IMR-90 (cell line): ENCODE measurements around the gene RBPJ. TPM values are rescaled to one million over a fixed set of nuclear protein-coding genes. Genes with fewer than 3 reads are reported as not detected.

Experiments
- ATAC-seq: fragments of 200-7000 bp; cut with Tn5 transposase; 2 replicates; pipeline ENCODE4 v1.9.1; 2020; ENCODE audit warnings: low read depth, mild to moderate bottlenecking, moderate library complexity
- BruUV-seq: library from RNA; stranded (reverse); fragments of 400-500 nt; replicated peaks from 2 replicates; lab custom pipeline; 2021; lab: Mats Ljungman, UMichigan
- CTCF ChIA-PET: fragments of 300-600 bp; formaldehyde crosslinking; extraction: SDS; loops from one replicate; lab custom pipeline; 2021; ENCODE audit warnings: antibody characterized with exemption; lab: Yijun Ruan, JAX
- POLR2A ChIA-PET: fragments of 300-600 bp; sonication (Branson Sonifier 250); formaldehyde crosslinking; loops from one replicate; lab custom pipeline; 2022; ENCODE audit warnings: antibody characterized with exemption; ENCODE audit not compliant: unreplicated experiment; lab: Charles Lee
- DNase-seq: peaks from one replicate; pipeline ENCODE4 v3.0.0; 2013
- H2AFZ ChIP-seq: replicated peaks from 2 replicates; pipeline ENCODE3; 2013; ENCODE audit warnings: low read length, mild to moderate bottlenecking; ENCODE audit not compliant: poor library complexity
- H2AK5ac ChIP-seq: 2 replicates; pipeline ENCODE4 v1.6.1; 2013; ENCODE audit warnings: low read depth, low read length, inconsistent platforms
- H2AK9ac ChIP-seq: replicated peaks from 2 replicates; pipeline ENCODE3; 2013; ENCODE audit warnings: mild to moderate bottlenecking, low read depth, low read length, moderate library complexity; ENCODE audit not compliant: poor library complexity
- H2BK120ac ChIP-seq: 2 replicates; pipeline ENCODE4 v1.6.1; 2013; ENCODE audit warnings: low read depth, low read length, inconsistent platforms
- H2BK15ac ChIP-seq: 3 replicates; pipeline ENCODE4 v1.6.1; 2013; ENCODE audit warnings: low read depth, low read length, inconsistent platforms
- H2BK20ac ChIP-seq: 2 replicates; pipeline ENCODE4 v1.6.1; 2013; ENCODE audit warnings: low read depth, mild to moderate bottlenecking, inconsistent platforms, low read length, moderate library complexity
- H2BK5ac ChIP-seq: 2 replicates; pipeline ENCODE4 v1.6.1; 2013; ENCODE audit warnings: mild to moderate bottlenecking, low read depth, low read length, inconsistent platforms; ENCODE audit not compliant: poor library complexity, severe bottlenecking
- H3K14ac ChIP-seq: replicated peaks from 2 replicates; pipeline ENCODE4 v1.6.1; 2013; ENCODE audit warnings: low read depth, low read length, inconsistent platforms
- H3K18ac ChIP-seq: 2 replicates; pipeline ENCODE4 v1.6.1; 2013; ENCODE audit warnings: low read depth, low read length, control low read depth
- H3K23ac ChIP-seq: 2 replicates; pipeline ENCODE4 v1.6.1; 2013; ENCODE audit warnings: low read depth, low read length, inconsistent platforms
- H3K27ac ChIP-seq: 2 replicates; pipeline ENCODE4 v1.5.1; 2013; ENCODE audit warnings: mild to moderate bottlenecking, control low read depth, low read length; ENCODE audit not compliant: insufficient read depth
- H3K27me3 ChIP-seq: 2 replicates; pipeline ENCODE4 v1.6.1; 2013; ENCODE audit warnings: low read length; ENCODE audit not compliant: control insufficient read depth, insufficient read depth
- H3K36me3 ChIP-seq: 2 replicates; pipeline ENCODE4 v1.6.1; 2013; ENCODE audit warnings: low read length, mixed read lengths; ENCODE audit not compliant: control insufficient read depth, insufficient read depth
- H3K4ac ChIP-seq: 2 replicates; pipeline ENCODE4 v1.6.1; 2013; ENCODE audit warnings: low read depth, low read length, inconsistent platforms
- H3K4me1 ChIP-seq: 2 replicates; pipeline ENCODE4 v1.6.1; 2013; ENCODE audit warnings: low read length, mixed read lengths; ENCODE audit not compliant: control insufficient read depth, insufficient read depth
- H3K4me2 ChIP-seq: 2 replicates; pipeline ENCODE4 v1.6.1; 2013; ENCODE audit warnings: low read depth, mild to moderate bottlenecking, control low read depth, low read length, moderate library complexity
- H3K4me3 ChIP-seq: 2 replicates; pipeline ENCODE4 v1.5.1; 2013; ENCODE audit warnings: low read depth, mild to moderate bottlenecking, control low read depth, low read length, moderate library complexity; ENCODE audit not compliant: insufficient read depth
- H3K56ac ChIP-seq: 2 replicates; pipeline ENCODE4 v1.6.1; 2013; ENCODE audit warnings: low read length, inconsistent platforms; ENCODE audit not compliant: insufficient read depth; ENCODE audit errors: extremely low read depth
- H3K79me1 ChIP-seq, 2 experiments: 2 replicates each; pipeline ENCODE4 v1.6.1; 2013; ENCODE audit warnings: low read length in 2 of 2, inconsistent platforms in 1 of 2, low read depth in 1 of 2
- H3K9ac ChIP-seq: 2 replicates; pipeline ENCODE4 v1.6.1; 2013; ENCODE audit warnings: low read depth, low read length, control low read depth
- H3K9me1 ChIP-seq: 2 replicates; pipeline ENCODE4 v1.6.1; 2013; ENCODE audit warnings: low read length, inconsistent platforms; ENCODE audit not compliant: insufficient read depth
- H3K9me3 ChIP-seq: 2 replicates; pipeline ENCODE4 v1.6.1; 2013; ENCODE audit warnings: low read length; ENCODE audit not compliant: control insufficient read depth, insufficient read depth
- H4K20me1 ChIP-seq: 2 replicates; pipeline ENCODE4 v1.6.1; 2013; ENCODE audit warnings: low read length, inconsistent platforms; ENCODE audit not compliant: insufficient read depth
- H4K5ac ChIP-seq: 2 replicates; pipeline ENCODE4 v1.6.1; 2013; ENCODE audit warnings: mild to moderate bottlenecking, low read depth, low read length, control low read depth
- H4K8ac ChIP-seq, 2 experiments: 2 replicates each; pipeline ENCODE4 v1.6.1; 2013; ENCODE audit warnings: low read depth in 2 of 2, low read length in 2 of 2, control low read depth in 1 of 2, inconsistent platforms in 1 of 2
- H4K91ac ChIP-seq: 2 replicates; pipeline ENCODE4 v1.6.1; 2013; ENCODE audit warnings: low read depth, low read length, inconsistent platforms; ENCODE audit not compliant: insufficient read depth
- BHLHE40 ChIP-seq: fragments of 150-350 bp; IDR thresholded peaks from 2 replicates; pipeline ENCODE4 v1.6.1; 2016; ENCODE audit warnings: mild to moderate bottlenecking, low read depth, low read length
- CHD1 ChIP-seq: IDR thresholded peaks from 2 replicates; pipeline ENCODE4 v1.6.1; 2012; ENCODE audit warnings: low read depth, low read length, improper control_type of control experiment
- CTCF ChIP-seq: conservative IDR thresholded peaks from 2 replicates; pipeline ENCODE4 v1.5.1; 2012; ENCODE audit warnings: mild to moderate bottlenecking, low read depth, low read length, improper control_type of control experiment
- NFE2L2 ChIP-seq: fragments of 150-350 bp; IDR thresholded peaks from 2 replicates; pipeline ENCODE4 v1.6.1; 2016; ENCODE audit warnings: low read depth, mild to moderate bottlenecking, low read length
- RAD21 ChIP-seq: IDR thresholded peaks from 2 replicates; pipeline ENCODE4 v1.6.1; 2012; ENCODE audit warnings: low read length, improper control_type of control experiment
- RCOR1 ChIP-seq: IDR thresholded peaks from 2 replicates; pipeline ENCODE4 v1.6.1; 2012; ENCODE audit warnings: mild to moderate bottlenecking, low read length, improper control_type of control experiment; ENCODE audit not compliant: insufficient replicate concordance
- SMC3 ChIP-seq: fragments of 150-350 bp; IDR thresholded peaks from 2 replicates; pipeline ENCODE4 v1.6.1; 2016; ENCODE audit warnings: low read depth, mild to moderate bottlenecking, antibody characterized with exemption, low read length, moderate library complexity
- USF2 ChIP-seq: fragments of 150-350 bp; IDR thresholded peaks from 2 replicates; pipeline ENCODE4 v1.6.1; 2017; ENCODE audit warnings: mild to moderate bottlenecking, antibody characterized with exemption, low read length, low read depth
- WGBS, 2 experiments: methylation state at CpG; one replicate each; pipeline versions ENCODE4 v1.1.5 to v1.1.7; 2013; ENCODE audit warnings: missing lambda C conversion rate in 2 of 2; ENCODE audit not compliant: insufficient read length in 1 of 2; ENCODE audit errors: extremely low coverage in 2 of 2; 5-methylcytosine and 5-hydroxymethylcytosine counted together
- dilution Hi-C: fragments of 300-500 bp; cut with HindIII; formaldehyde crosslinking; loops from one replicate; pipeline ENCODE4 v1.14.3; 2018; ENCODE audit warnings: low sequenced_read_pairs; ENCODE audit not compliant: unreplicated experiment
- in situ Hi-C: fragments of 300-500 bp; cut with MboI; formaldehyde crosslinking; loops from 3 replicates; pipeline ENCODE4 v1.14.3; 2019; ENCODE audit warnings: low sequenced_read_pairs, inconsistent platforms, mixed read lengths
- intact Hi-C: fragments of 100-400 bp; cut with micrococcal nuclease; formaldehyde crosslinking; loops from 2 replicates; pipeline ENCODE4 v1.10.0; 2022
- polyA plus RNA-seq, 3 experiments: library from polyadenylated mRNA; depleted of rRNA; stranded (reverse); fragments of >200 nt; gene quantifications; 2 replicates each; pipeline ENCODE4 v1.2.3, GENCODE V29; 2012; ENCODE audit warnings: low replicate concordance in 1 of 3
- total RNA-seq: library from RNA; depleted of rRNA; stranded (reverse); fragments of >200 nt; gene quantifications from 2 replicates; pipeline ENCODE4 v1.2.3, GENCODE V29; 2012

RBPJ gene
- total and polyA plus RNA-seq, 2 of the 4 experiments (the other 2 are of a cell fraction): 50.3 to 148 TPM

GRCh38 chr4:26325191-26325590, 4.4 kb downstream of the RBPJ start:
- H3K9ac ChIP-seq: no peak overlapping the region; the same call in 1 of the 2 replicates
- H3K4me2 ChIP-seq: peak overlapping the region; percentile 54; the same call in 1 of the 2 replicates
- peak overlapping the region; percentile 14; the same call in 1 of the 2 replicates for H3K23ac ChIP-seq

More at GRCh38 chr4:26325191-26325590, 4.4 kb downstream of the RBPJ start:
- intact Hi-C loops (loop anchor here (1.0 to 10.0 kb wide), 3 partner anchors 258 to 540 kb away; partner anchors contain the start of gene STIM2), dilution Hi-C loops (no loop called here), in situ Hi-C loops (loop anchor here (10.0 to 25.0 kb wide), 5 partner anchors 150 to 687 kb away; partner anchors contain the start of gene STIM2)
- Histone ChIP-seq H4K20me1 (peaks cover 67% of the 10 kb centered on the region), H2AK5ac (0 out of 2 replicates have a peak overlapping the region, but pooled peaks have one; percentile 63), H3K4me1 (peaks cover 9% of the 10 kb centered on the region), H3K36me3 (no peaks in the 10 kb centered on the region), H2BK5ac (peak overlapping the region; percentile 38), H2BK15ac (no peak overlapping the region), H4K91ac (0 out of 2 replicates have a peak overlapping the region, but pooled peaks have one; percentile 21), H3K4ac (peak overlapping the region; percentile 54; the same call in 1 of the 2 replicates), H2AFZ (no peak overlapping the region), H3K9me1 (peaks cover 6% of the 10 kb centered on the region), H3K27me3 (no peaks in the 10 kb centered on the region), H3K18ac (no peak overlapping the region; the same call in 1 of the 2 replicates), H2AK9ac (no peak overlapping the region), H3K4me3 (no peak overlapping the region), H4K5ac (no peak overlapping the region), H2BK120ac (peak overlapping the region; percentile 55; the same call in 1 of the 2 replicates), H3K14ac (peak overlapping the region; percentile 76), H3K56ac (no peak overlapping the region), H2BK20ac (peak overlapping the region; percentile 70), H3K27ac (no peak overlapping the region), H3K79me1 (peaks cover 3 to 54% of the 10 kb centered on the region in 2 experiments; a peak in 2 of 4 replicates), H3K9me3 (no peaks in the 10 kb centered on the region), H4K8ac (no peak overlapping the region)
- TF ChIP-seq RAD21: peak; percentile 65
- TF ChIP-seq USF2: no peak
- TF ChIP-seq SMC3: peak; percentile 64
- no peak for TF ChIP-seq CHD1
- TF ChIP-seq CTCF: peak; percentile 61
- TF ChIP-seq RCOR1: no peak
- no peak for TF ChIP-seq NFE2L2
- no peak for TF ChIP-seq BHLHE40
- ChIA-PET CTCF (interaction anchor here (0.6 to 1.1 kb wide), 5 partner anchors 43 to 296 kb away, joined by 3 to 9 read pairs (median 5); no protein-coding TSS in a partner anchor), POLR2A (interaction anchor here (0.6 to 1.4 kb wide), 2 partner anchors 242 to 502 kb away, joined by 3 read pairs; no protein-coding TSS in a partner anchor)
- no TSS peak for BruUV-seq
- DNase-seq (peak; percentile 67), ATAC-seq (no peak)
- 78% methylated on average over 1 of the region's 3 CpGs; no CpG with 5 or more reads in 1 of the 2 experiments for WGBS, 2 experiments
